Ovary (tissue), 9 donors: ENCODE data around the gene ARAP1. TPM values are rescaled to one million over a fixed set of nuclear protein-coding genes. Genes with fewer than 3 reads are reported as not detected.

Experiments used
- DNase-seq, 5 donors: peaks; one replicate each; pipeline ENCODE4 v3.0.0-alpha.2; 2019 to 2020
- H3K27ac ChIP-seq, 2 donors: fragments of 200-600 bp; one replicate each; pipeline versions ENCODE4 v1.5.1 to v1.8.0; 2019 to 2022
- H3K27me3 ChIP-seq: fragments of 200-600 bp; one replicate; pipeline ENCODE4 v1.8.0; 2022
- H3K36me3 ChIP-seq: fragments of 200-600 bp; sonication (generic); one replicate; pipeline ENCODE4 v1.5.1; 2019
- H3K4me1 ChIP-seq: one replicate; pipeline ENCODE4 v1.8.1; 2013; ENCODE audit warnings: mild to moderate bottlenecking, moderate library complexity; ENCODE audit not compliant: insufficient read depth
- H3K4me3 ChIP-seq: fragments of 200-600 bp; sonication (generic); one replicate; pipeline ENCODE4 v1.5.1; 2017
- H3K9me3 ChIP-seq, 2 donors: fragments of 200-600 bp in 1 of 2; sonication (generic) in 1 of 2; one replicate each; pipeline versions ENCODE4 v1.5.1 to v1.8.1; 2013 to 2019; ENCODE audit warnings: mild to moderate bottlenecking in 1 of 2, moderate library complexity in 1 of 2
- CTCF ChIP-seq, 3 donors: fragments of 450-650 bp in 2 of 3; fragments of 200-600 bp in 1 of 3; IDR thresholded peaks; one replicate each; pipeline versions ENCODE4 v1.5.1 to v1.8.0; 2016 to 2022; ENCODE audit warnings: antibody characterized with exemption in 3 of 3, mild to moderate bottlenecking in 1 of 3
- EP300 ChIP-seq: sonication (generic); formaldehyde crosslinking; IDR thresholded peaks from one replicate; pipeline ENCODE4 v1.6.1; 2017; ENCODE audit warnings: antibody characterized with exemption
- POLR2A ChIP-seq: fragments of 450-650 bp; IDR thresholded peaks from one replicate; pipeline ENCODE4 v1.6.1; 2017; ENCODE audit warnings: antibody characterized with exemption, mild to moderate bottlenecking, moderate library complexity
- WGBS, 3 donors: extraction: QIAGEN DNeasy Blood & Tissue Kit in 1 of 3; methylation state at CpG; one replicate each; pipeline versions ENCODE4 v1.1.5 to v1.1.7; 2013 to 2017; 5-methylcytosine and 5-hydroxymethylcytosine counted together
- intact Hi-C, 4 donors: fragments of 100-400 bp; cut with DNase I; formaldehyde crosslinking; loops; one replicate each; pipeline versions ENCODE4 v1.11.0 to v1.15.1; 2022 to 2023
- polyA plus RNA-seq, 2 donors: library from polyadenylated mRNA; stranded (reverse); fragments of 200-250 nt in 1 of 2; fragments of 350-450 nt in 1 of 2; fragmentation: Illumina TruSeq in 1 of 2; extraction: RNeasy Lipid Tissue Mini Kit (QIAGEN cat#74804) in 1 of 2; gene quantifications; one replicate each; pipeline ENCODE4 v1.2.3, GENCODE V29; 2013 to 2014
- total RNA-seq, 7 donors: library from RNA; depleted of rRNA in 2 of 7; stranded (reverse); fragments of >200 nt in 2 of 7; fragmentation: NEBNext Ultra II Directional in 3 of 7; extraction: Animal tissue kit (Norgen Biotek cat#: 25700) in 3 of 7; gene quantifications; one replicate each; pipeline versions ENCODE4 v1.1.0 to v1.2.4, GENCODE V29; 2016 to 2023
- donor health status: DM: no; HTN: no; CAD: no; lungs with moderate emphysema.
- donor health status: DM: no; HTN: no; CAD: no.
- donor health status: Bipolar disorder and iron deficiency.
- donor health status: DM: yes; HTN: yes; CAD: no.
- donor health status: DM: no; HTN: no; CAD: no.
- donor health status: DM: yes; HTN: yes; CAD: no.

Gene ARAP1
- total and polyA plus RNA-seq, 9 donors, result 39.0 to 162 (median 79.0) TPM

- no peak overlapping the region for H3K27ac ChIP-seq
- WGBS, 3 donors, result 79 to 83% (median 81%) methylated on average over 7 of the region's 7 CpGs
- no peak overlapping the region for H3K4me3 ChIP-seq
- H3K36me3 ChIP-seq, result no peaks in the 10 kb centered on the region
- no peaks in the 10 kb centered on the region for H3K4me1 ChIP-seq
- intact Hi-C loops, result loop anchor here in 2 of 4 donors (10.0 kb wide), 1 partner anchor 174 kb away; no protein-coding TSS in a partner anchor
- H3K9me3 ChIP-seq, result no peaks in the 10 kb centered on the region
- no peaks in the 10 kb centered on the region for H3K27me3 ChIP-seq
- DNase-seq, result no peak
- TF ChIP-seq CTCF (IDR thresholded peaks at IDR 0.05), result no peak
- TF ChIP-seq POLR2A, result no peak
- no peak for TF ChIP-seq EP300
Observed at GRCh38 chr11:72648384-72649136, 103.6 kb downstream of the ARAP1 start.

- Histone ChIP-seq H3K27me3 (no peaks in the 10 kb centered on the region), H3K4me1 (peaks cover 3% of the 10 kb centered on the region), H3K9me3 (no peaks in the 10 kb centered on the region), H3K36me3 (no peaks in the 10 kb centered on the region), H3K27ac (no peak overlapping the region), H3K4me3 (no peak overlapping the region)
- 86 to 91% (median 88%) methylated on average over 4 of the region's 4 CpGs for WGBS, 3 donors
- intact Hi-C loops, result loop anchor here in 2 of 4 donors (10.0 kb wide), 1 partner anchor 173 kb away; no protein-coding TSS in a partner anchor
- no peak for DNase-seq
- TF ChIP-seq POLR2A (no peak), EP300 (no peak), CTCF (IDR thresholded peaks at IDR 0.05) (no peak)
Observed at GRCh38 chr11:72647882-72648281, 104.3 kb downstream of the ARAP1 start.

DNA sequence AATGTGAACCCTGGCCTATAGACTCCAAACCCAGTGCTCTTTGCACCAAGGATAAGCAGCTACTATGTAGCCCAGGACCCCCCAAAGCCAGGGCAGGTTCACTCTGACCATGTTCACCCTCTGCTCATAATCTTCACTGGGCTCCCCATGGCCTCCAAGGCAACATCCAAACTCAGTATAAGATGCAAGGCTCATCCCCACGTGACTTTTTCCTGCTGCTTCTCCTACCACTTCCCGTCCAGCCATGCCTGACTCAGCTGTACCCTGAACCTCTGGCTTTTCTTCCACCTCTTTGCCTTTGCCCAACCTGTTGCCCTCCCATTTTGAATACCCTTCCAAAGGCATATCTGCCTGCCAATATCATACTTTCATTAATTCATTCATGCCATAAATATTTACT lies 105.7 kb downstream of the ARAP1 start:
- Histone ChIP-seq H3K27me3 (no peaks in the 10 kb centered on the region), H3K27ac (no peak overlapping the region), H3K9me3 (no peaks in the 10 kb centered on the region), H3K36me3 (no peaks in the 10 kb centered on the region), H3K4me1 (peaks cover 3% of the 10 kb centered on the region), H3K4me3 (no peak overlapping the region)
- intact Hi-C loops, result loop anchor here in 2 of 4 donors (10.0 kb wide), 1 partner anchor 172 kb away; no protein-coding TSS in a partner anchor
- no peak for DNase-seq
- TF ChIP-seq CTCF (IDR thresholded peaks at IDR 0.05), result no peak
- no peak for TF ChIP-seq EP300
- no peak for TF ChIP-seq POLR2A
- 69 to 78% (median 70%) methylated on average over 2 of the region's 2 CpGs for WGBS, 3 donors

DNA sequence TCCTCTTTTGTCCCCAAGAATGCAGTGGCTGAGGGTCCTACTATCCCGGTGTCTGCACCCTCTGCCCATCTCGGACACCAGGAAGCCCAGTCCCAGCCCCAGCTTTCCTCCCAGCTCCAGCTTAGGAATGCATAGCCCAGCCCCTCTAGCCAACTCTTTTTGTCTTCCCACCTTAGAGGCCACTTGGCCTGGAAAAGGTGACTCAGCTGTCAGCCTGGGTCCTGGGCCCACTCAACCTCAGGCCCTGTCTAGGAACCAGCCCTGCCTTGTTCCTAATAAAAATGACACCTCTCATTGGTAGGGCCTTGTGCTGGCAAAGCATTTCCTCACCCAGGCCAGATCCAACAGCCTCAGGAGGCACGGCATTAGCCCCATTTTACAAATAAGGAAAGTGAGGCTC lies 106.2 kb downstream of the ARAP1 start:
- H3K4me3 ChIP-seq, result no peak overlapping the region
- H3K9me3 ChIP-seq, result no peaks in the 10 kb centered on the region
- intact Hi-C loops, result loop anchor here in 2 of 4 donors (10.0 kb wide), 1 partner anchor 171 kb away; no protein-coding TSS in a partner anchor
- peaks cover 3% of the 10 kb centered on the region for H3K4me1 ChIP-seq
- H3K27me3 ChIP-seq, result no peaks in the 10 kb centered on the region
- no peaks in the 10 kb centered on the region for H3K36me3 ChIP-seq
- H3K27ac ChIP-seq, result no peak overlapping the region
- no peak for DNase-seq
- 89 to 97% (median 95%) methylated on average over 3 of the region's 3 CpGs for WGBS, 3 donors
- no peak for TF ChIP-seq EP300
- TF ChIP-seq POLR2A, result no peak
- no peak for TF ChIP-seq CTCF (IDR thresholded peaks at IDR 0.05)
